ENCODE measurements around the gene CELA3A.

The CELA3A gene

DNA sequence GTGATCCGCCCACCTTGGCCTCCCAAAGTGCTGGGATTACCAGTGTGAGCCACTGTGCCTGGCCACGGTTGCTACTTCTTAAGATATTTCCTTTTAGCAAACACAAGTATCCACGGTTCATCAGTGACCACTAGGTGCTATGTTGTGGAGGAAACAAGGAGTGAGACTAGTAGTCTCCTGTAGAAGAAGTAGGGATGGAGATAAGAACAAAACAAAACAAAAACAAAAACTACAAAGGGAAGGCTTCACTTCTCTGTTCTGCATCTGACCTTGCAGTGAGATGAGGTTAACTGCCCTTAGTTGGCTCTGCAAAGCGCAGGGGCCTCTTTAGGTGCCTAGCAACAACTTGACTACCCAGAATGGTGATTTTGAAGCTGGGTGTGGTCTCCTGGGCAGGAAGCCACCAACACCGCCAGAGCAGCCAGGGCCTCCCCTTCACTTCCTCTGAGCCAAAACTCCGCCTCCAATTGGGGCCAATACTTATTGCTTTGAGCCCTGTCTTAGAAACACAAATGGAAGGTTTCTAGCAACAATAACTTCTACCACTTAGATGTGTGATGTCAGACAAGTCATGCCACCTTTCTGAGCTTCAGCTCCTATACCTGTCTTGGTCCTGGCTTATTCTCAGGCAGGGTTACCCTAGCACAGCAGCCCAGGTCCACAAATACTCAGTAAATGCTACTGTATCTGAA, 38.3 kb downstream of the CELA3A start:
- peak overlapping the region; percentile 95 for H3K27ac ChIP-seq
- peaks cover 34 to 42% of the 10 kb centered on the region in 2 experiments for H3K4me1 ChIP-seq (ENCODE audit: control insufficient read depth in 1 of 2, insufficient read depth in 1 of 2, low read depth in 1 of 2, low read length in 1 of 2)
- no peaks in the 10 kb centered on the region for H3K36me3 ChIP-seq
- TF ChIP-seq, protein P1, sequence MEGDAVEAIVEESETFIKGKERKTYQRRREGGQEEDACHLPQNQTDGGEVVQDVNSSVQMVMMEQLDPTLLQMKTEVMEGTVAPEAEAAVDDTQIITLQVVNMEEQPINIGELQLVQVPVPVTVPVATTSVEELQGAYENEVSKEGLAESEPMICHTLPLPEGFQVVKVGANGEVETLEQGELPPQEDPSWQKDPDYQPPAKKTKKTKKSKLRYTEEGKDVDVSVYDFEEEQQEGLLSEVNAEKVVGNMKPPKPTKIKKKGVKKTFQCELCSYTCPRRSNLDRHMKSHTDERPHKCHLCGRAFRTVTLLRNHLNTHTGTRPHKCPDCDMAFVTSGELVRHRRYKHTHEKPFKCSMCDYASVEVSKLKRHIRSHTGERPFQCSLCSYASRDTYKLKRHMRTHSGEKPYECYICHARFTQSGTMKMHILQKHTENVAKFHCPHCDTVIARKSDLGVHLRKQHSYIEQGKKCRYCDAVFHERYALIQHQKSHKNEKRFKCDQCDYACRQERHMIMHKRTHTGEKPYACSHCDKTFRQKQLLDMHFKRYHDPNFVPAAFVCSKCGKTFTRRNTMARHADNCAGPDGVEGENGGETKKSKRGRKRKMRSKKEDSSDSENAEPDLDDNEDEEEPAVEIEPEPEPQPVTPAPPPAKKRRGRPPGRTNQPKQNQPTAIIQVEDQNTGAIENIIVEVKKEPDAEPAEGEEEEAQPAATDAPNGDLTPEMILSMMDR (IDR thresholded peaks at IDR 0.05): peak; percentile 23
- H3K9me3 ChIP-seq: no peaks in the 10 kb centered on the region
- no peaks in the 10 kb centered on the region for H3K27me3 ChIP-seq
- H3K4me3 ChIP-seq (ENCODE audit: low read depth in 1 of 2, low read length in 1 of 2): peak overlapping the region; percentile 38 to 55

DNA sequence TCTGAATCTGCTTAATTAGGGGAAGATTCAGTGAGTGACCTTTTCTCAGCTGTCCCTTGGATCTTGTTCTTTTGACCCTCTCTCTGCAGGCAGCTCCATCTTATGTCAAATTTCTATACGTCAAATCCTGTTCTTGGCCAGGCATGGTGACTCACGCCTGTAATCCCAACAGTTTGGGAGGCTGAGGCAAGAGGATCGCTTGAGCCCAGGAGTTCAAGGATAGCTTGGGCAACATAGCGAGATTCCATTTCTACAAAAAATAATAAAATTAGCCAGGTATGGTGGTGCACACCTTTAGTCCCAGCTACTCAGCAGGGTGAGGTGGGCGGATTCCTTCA, 38.8 kb downstream of the CELA3A start:
- Histone ChIP-seq H3K36me3 (no peaks in the 10 kb centered on the region), H3K9me3 (no peaks in the 10 kb centered on the region), H3K27ac (peak overlapping the region; percentile 95), H3K4me3 (ENCODE audit: low read depth in 1 of 2, low read length in 1 of 2) (peak overlapping the region; percentile 38 to 55), H3K4me1 (ENCODE audit: control insufficient read depth in 1 of 2, insufficient read depth in 1 of 2, low read depth in 1 of 2, low read length in 1 of 2) (peaks cover 34 to 42% of the 10 kb centered on the region in 2 experiments), H3K27me3 (no peaks in the 10 kb centered on the region)
- TF ChIP-seq, protein P1 (IDR thresholded peaks at IDR 0.05): no peak

DNA sequence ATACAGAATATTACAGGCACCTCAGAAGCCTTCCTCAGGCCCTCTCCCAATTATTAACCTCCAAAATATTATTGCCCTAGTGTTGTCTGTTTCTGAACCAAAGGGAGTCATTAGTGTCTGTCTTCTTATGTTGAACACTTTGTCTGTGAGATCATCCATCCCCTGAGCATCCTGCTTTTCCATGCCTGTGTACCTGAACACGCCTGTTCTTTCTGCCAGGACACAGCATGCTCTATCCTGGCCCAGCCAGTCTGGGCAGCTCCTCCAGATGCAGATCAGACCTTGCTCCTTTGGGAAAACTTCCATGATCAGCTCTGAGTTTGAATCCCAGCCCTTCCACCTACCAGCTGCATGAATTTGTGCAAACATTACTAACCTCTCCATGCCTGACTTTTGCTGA, 40.0 kb downstream of the CELA3A start:
- H3K9me3 ChIP-seq: no peaks in the 10 kb centered on the region
- H3K4me1 ChIP-seq (ENCODE audit: control insufficient read depth in 1 of 2, insufficient read depth in 1 of 2, low read depth in 1 of 2, low read length in 1 of 2): peaks cover 34 to 42% of the 10 kb centered on the region in 2 experiments
- no peak overlapping the region for H3K4me3 ChIP-seq (ENCODE audit: low read depth in 1 of 2, low read length in 1 of 2)
- H3K27ac ChIP-seq: peak overlapping the region; percentile 95
- TF ChIP-seq, protein P1 (IDR thresholded peaks at IDR 0.05): no peak
- no peaks in the 10 kb centered on the region for H3K27me3 ChIP-seq
- H3K36me3 ChIP-seq: no peaks in the 10 kb centered on the region

DNA sequence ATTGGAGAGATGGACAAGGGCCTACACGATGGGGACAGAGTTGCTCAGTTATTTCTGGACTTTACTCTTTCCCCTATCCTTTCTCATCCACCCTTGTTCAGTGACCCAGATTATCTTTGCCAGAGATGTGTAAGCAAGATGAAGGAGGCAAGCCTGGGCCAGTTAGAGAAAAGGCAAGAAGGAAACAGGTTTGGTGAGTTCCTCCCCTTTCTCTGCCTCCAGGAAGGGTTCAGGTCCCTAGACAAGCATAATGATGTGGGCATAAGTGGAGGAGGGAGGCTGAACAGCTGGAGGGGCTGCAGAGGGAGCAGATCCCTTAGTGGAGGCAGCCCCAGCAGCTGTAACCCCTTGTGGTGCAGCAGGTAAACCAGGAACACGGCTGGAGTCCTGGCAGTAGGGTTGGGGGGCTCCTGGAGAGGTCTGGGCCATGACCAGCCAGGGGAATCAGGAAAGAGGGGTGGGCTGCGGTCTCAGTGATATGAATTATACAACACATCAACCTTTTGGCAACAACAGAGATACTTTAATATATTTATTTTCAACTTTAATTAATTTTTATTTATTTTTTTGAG, 41.8 kb downstream of the CELA3A start:
- Histone ChIP-seq H3K27ac (no peak overlapping the region), H3K9me3 (no peaks in the 10 kb centered on the region), H3K27me3 (no peaks in the 10 kb centered on the region), H3K4me1 (ENCODE audit: control insufficient read depth in 1 of 2, insufficient read depth in 1 of 2, low read depth in 1 of 2, low read length in 1 of 2) (peaks cover 26 to 31% of the 10 kb centered on the region in 2 experiments), H3K4me3 (ENCODE audit: low read depth in 1 of 2, low read length in 1 of 2) (no peak overlapping the region), H3K36me3 (no peaks in the 10 kb centered on the region)
- TF ChIP-seq, protein P1 (IDR thresholded peaks at IDR 0.05): no peak

DNA sequence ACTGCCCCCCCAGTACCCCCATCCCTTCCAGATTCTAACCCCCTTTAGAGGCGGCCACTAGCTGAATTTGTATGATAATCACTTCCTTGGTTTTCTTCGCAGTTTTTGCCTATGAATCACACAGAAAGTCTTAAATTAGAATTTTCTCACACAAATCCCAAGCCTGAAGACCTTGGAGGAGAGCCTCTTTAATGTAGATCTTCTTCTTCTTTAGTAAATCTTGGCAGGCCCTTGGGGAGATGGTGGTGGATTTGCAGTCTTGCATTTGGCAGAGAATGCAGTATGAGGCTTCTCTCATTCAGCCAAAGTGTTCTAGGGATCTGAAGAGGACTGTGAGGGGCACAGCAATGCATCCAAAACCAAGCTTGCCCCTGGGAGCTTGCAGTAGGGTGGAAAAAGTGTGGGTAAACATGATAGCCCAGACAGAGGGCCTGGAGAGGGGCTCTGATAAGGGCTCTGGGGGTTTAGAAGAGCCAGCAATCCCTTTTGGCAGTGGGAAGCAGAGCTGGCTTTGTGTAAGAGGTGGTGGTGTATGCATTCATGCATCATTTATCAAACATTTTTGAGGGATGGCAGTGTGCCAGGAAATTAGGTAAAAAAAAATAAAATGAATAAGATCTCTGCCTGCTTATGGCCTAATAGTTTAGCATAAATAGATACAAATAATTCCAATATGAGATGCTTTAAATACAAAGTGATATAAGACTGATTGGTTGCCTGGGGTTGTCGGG, 43.4 kb downstream of the CELA3A start:
- H3K9me3 ChIP-seq: no peaks in the 10 kb centered on the region
- H3K4me3 ChIP-seq (ENCODE audit: low read depth in 1 of 2, low read length in 1 of 2): no peak overlapping the region
- TF ChIP-seq, protein P1 (IDR thresholded peaks at IDR 0.05): no peak
- H3K27ac ChIP-seq: no peak overlapping the region
- peaks cover 28 to 29% of the 10 kb centered on the region in 2 experiments for H3K4me1 ChIP-seq (ENCODE audit: control insufficient read depth in 1 of 2, insufficient read depth in 1 of 2, low read depth in 1 of 2, low read length in 1 of 2)
- no peaks in the 10 kb centered on the region for H3K27me3 ChIP-seq
- H3K36me3 ChIP-seq: no peaks in the 10 kb centered on the region
